ENCODE data around the gene SIN3A.
"Not testable (repeated sequence)": the region's sequence is repeated elsewhere in the genome, so short reads cannot be mapped to it uniquely, and the experiment has no call there.

SIN3A gene

GRCh38 chr15:75333654-75334419 is 117.7 kb downstream of the SIN3A start:
- H3K27ac Mint-ChIP-seq; H3K4me3 Mint-ChIP-seq; H3K36me3 Mint-ChIP-seq (ENCODE audit: low read depth); H3K27me3 Mint-ChIP-seq (ENCODE audit: low read depth); DNase-seq (ENCODE audit: low spot score); H3K9me3 Mint-ChIP-seq: not testable (repeated sequence)
- peaks cover 14% of the 10 kb centered on the region for H3K4me1 Mint-ChIP-seq (ENCODE audit: low read depth)

GRCh38 chr15:75332093-75332492 is 119.4 kb downstream of the SIN3A start:
- not testable (repeated sequence) for H3K9me3 Mint-ChIP-seq; H3K27ac Mint-ChIP-seq; DNase-seq (ENCODE audit: low spot score); H3K27me3 Mint-ChIP-seq (ENCODE audit: low read depth); H3K4me3 Mint-ChIP-seq; H3K36me3 Mint-ChIP-seq (ENCODE audit: low read depth)
- peaks cover 14% of the 10 kb centered on the region for H3K4me1 Mint-ChIP-seq (ENCODE audit: low read depth)

DNA sequence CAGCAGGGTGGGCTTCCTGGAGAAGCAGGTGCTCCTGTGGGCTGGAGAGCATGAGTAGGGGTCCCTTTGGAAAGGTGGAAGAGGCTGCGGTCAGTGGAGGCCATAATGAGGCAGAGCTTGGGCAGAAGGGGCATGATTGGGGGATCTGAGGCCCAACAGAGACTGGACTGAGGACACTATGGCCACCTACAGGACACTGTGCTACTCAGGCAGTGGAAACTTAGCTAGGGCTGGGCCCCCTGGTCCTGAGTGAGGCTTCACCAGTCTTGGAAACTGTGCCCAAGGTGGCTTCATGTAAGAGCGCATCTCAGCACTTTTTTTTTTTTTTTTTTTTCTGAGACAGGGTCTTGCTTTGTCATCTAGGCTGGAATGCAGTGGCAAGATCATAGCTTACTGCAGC is 121.9 kb downstream of the SIN3A start:
- Mint-ChIP-seq H3K9me3 (no peaks in the 10 kb centered on the region), H3K4me3 (no peak overlapping the region), H3K27me3 (ENCODE audit: low read depth) (no peaks in the 10 kb centered on the region), H3K36me3 (ENCODE audit: low read depth) (no peaks in the 10 kb centered on the region), H3K27ac (no peak overlapping the region), H3K4me1 (ENCODE audit: low read depth) (no peaks in the 10 kb centered on the region)
- DNase-seq (ENCODE audit: low spot score): no peak

DNA sequence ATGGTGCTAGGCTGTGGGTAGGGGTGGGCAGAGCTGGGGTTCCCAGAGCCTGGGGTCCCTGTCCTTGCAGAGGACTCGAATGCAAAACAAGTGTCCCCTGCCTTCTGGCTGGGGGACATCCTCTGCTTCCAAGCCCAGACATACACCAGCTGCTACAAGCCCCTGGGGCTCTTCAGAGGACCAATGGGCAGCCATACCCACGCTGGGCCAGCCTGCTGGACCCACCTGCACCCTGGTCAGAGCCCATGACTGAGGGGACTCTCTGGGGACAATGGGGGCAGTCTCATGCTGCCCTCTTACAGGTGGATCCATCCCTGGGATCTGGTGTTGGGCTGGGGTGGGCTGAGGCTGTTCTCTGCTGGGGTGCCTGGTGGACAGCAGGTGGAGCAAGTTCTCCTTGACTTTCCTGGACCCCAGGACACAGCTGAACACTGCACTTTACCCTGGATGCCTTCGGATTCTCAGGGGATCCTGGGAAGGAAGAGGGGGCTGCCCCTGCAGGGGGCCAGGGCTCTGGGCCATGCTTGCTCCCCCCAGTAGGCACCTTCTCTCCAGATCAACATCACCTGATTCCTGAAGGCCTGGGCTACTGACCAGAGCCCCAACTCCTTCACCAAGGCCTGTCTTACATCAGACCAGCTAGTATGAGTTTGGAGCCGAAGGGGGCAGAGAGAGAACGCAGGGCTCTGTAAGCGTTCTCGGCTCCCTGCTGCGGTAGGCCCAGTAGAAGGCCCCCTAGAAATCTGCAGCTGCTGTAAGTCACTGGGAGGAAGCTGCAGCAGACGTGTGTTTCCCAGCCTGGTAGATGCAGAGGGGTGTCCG is 122.8 kb downstream of the SIN3A start:
- H3K9me3 Mint-ChIP-seq: no peaks in the 10 kb centered on the region
- no peaks in the 10 kb centered on the region for H3K4me1 Mint-ChIP-seq (ENCODE audit: low read depth)
- no peak overlapping the region for H3K4me3 Mint-ChIP-seq
- H3K27ac Mint-ChIP-seq: no peak overlapping the region
- DNase-seq (ENCODE audit: low spot score): no peak
- no peaks in the 10 kb centered on the region for H3K36me3 Mint-ChIP-seq (ENCODE audit: low read depth)
- no peaks in the 10 kb centered on the region for H3K27me3 Mint-ChIP-seq (ENCODE audit: low read depth)

DNA sequence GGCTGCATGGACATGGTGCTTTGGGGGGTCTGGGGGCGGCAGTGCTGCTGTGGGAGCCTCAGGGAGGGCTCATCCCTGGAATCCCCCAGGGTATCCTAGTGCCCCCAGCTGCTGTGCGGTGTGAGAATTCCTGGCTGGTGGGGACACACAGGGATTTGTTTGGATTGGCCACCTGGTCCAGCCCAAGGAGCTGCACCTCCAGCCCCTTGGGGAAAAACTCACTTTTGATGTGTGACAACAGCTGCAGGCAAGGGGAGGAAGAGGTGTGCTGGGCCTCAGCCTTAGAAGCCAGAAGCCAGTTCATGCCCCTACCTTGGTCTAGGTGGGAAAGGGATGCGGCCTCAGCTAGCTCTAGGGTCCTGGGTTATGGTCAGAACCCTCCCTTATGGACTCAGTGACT is 124.0 kb downstream of the SIN3A start:
- no peak overlapping the region for H3K4me3 Mint-ChIP-seq
- H3K27ac Mint-ChIP-seq: no peak overlapping the region
- no peak for DNase-seq (ENCODE audit: low spot score)
- no peaks in the 10 kb centered on the region for H3K27me3 Mint-ChIP-seq (ENCODE audit: low read depth)
- H3K9me3 Mint-ChIP-seq: no peaks in the 10 kb centered on the region
- H3K4me1 Mint-ChIP-seq (ENCODE audit: low read depth): no peaks in the 10 kb centered on the region
- H3K36me3 Mint-ChIP-seq (ENCODE audit: low read depth): no peaks in the 10 kb centered on the region

DNA sequence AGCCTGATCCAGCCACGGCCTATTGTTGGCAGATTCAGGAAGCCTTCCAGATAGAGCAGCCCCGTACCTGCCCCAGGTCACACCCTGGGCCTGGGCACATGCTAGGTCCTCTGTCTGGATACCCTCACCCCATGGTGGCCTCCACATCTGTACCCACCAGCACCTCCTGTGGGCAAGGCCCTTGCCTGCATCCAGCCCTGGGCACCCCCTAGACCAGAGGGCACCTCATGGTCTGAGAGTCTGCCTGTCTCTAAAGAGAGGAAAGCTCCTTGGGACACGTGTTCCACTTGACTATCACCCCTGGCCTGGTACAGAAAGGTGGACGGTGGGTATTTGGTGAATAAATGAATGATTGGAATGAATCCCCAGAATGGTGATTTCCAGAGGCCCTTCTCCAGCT is 124.5 kb downstream of the SIN3A start:
- no peak for DNase-seq (ENCODE audit: low spot score)
- H3K36me3 Mint-ChIP-seq (ENCODE audit: low read depth): no peaks in the 10 kb centered on the region
- H3K27me3 Mint-ChIP-seq (ENCODE audit: low read depth): peaks cover 1% of the 10 kb centered on the region
- no peak overlapping the region for H3K4me3 Mint-ChIP-seq
- H3K9me3 Mint-ChIP-seq: no peaks in the 10 kb centered on the region
- no peak overlapping the region for H3K27ac Mint-ChIP-seq
- no peaks in the 10 kb centered on the region for H3K4me1 Mint-ChIP-seq (ENCODE audit: low read depth)

DNA sequence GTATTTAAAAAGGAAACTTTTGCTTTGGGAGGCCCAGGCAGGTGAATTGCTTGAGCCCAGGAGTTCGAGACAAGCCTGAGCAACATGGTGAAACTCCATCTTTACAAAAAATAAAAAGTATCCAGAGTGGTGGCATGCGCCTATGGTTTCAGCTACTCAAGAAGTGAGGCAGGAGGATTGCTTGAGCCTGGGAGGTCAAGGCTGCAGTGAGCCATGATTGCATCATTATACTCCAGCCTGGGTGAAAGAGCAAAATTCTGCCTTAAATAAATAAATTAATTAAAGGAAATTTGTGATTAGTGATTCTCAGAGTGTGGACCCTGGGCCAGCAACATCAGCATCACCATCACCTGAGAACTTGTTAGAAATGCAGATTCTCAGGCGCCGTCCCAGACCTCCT is 125.6 kb downstream of the SIN3A start:
- H3K36me3 Mint-ChIP-seq (ENCODE audit: low read depth): no peaks in the 10 kb centered on the region
- no peaks in the 10 kb centered on the region for H3K9me3 Mint-ChIP-seq
- no peak overlapping the region for H3K4me3 Mint-ChIP-seq
- no peaks in the 10 kb centered on the region for H3K4me1 Mint-ChIP-seq (ENCODE audit: low read depth)
- no peak overlapping the region for H3K27ac Mint-ChIP-seq
- no peak for DNase-seq (ENCODE audit: low spot score)
- H3K27me3 Mint-ChIP-seq (ENCODE audit: low read depth): peaks cover 6% of the 10 kb centered on the region

- no peak overlapping the region for H3K4me3 Mint-ChIP-seq
- H3K27me3 Mint-ChIP-seq (ENCODE audit: low read depth): peaks cover 8% of the 10 kb centered on the region
- DNase-seq (ENCODE audit: low spot score): no peak
- H3K36me3 Mint-ChIP-seq (ENCODE audit: low read depth): no peaks in the 10 kb centered on the region
- H3K9me3 Mint-ChIP-seq: no peaks in the 10 kb centered on the region
- H3K4me1 Mint-ChIP-seq (ENCODE audit: low read depth): no peaks in the 10 kb centered on the region
- H3K27ac Mint-ChIP-seq: no peak overlapping the region
Measured at GRCh38 chr15:75321711-75322110, 129.8 kb downstream of the SIN3A start.
